Measurements from ENCODE around the gene ZNF483.

DNA sequence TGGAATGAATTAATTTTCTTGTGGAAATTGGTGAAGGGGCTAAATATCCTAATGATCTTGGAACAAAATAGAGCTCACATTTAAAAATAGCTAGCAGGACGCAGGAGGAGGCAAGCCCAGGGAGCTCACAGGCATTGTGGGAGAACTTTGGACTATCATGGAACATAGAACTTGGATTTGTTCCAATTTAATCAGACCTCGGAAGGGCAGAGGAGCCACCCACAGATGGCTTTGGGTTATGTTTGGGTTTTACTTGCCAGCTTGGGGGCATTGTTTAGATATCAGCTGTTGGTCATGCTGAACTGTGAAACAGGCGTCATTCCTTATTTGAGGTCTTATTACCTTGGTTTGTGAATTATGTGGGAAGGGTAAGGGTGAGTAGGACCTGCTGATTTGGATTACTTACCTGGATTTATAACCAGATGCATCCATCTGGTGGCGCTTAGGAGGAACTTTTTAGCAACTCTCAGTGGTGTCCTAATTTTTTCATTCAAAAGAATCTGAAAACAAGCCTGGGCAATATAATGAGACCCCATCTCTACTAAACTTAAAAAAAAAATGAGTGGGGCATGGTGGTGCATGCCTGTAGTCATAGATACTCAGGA, 88.6 kb downstream of the ZNF483 start:
- TF ChIP-seq, protein P1, sequence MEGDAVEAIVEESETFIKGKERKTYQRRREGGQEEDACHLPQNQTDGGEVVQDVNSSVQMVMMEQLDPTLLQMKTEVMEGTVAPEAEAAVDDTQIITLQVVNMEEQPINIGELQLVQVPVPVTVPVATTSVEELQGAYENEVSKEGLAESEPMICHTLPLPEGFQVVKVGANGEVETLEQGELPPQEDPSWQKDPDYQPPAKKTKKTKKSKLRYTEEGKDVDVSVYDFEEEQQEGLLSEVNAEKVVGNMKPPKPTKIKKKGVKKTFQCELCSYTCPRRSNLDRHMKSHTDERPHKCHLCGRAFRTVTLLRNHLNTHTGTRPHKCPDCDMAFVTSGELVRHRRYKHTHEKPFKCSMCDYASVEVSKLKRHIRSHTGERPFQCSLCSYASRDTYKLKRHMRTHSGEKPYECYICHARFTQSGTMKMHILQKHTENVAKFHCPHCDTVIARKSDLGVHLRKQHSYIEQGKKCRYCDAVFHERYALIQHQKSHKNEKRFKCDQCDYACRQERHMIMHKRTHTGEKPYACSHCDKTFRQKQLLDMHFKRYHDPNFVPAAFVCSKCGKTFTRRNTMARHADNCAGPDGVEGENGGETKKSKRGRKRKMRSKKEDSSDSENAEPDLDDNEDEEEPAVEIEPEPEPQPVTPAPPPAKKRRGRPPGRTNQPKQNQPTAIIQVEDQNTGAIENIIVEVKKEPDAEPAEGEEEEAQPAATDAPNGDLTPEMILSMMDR (IDR thresholded peaks at IDR 0.05; ENCODE audit: insufficient read depth, low read depth, low read length), result no peak
- TF ChIP-seq EZH2 (IDR thresholded peaks at IDR 0.05; ENCODE audit: insufficient read depth, low read length), result no peak
